ENCODE measurements around the gene TRAF3.
"Not testable (repeated sequence)": the region's sequence is repeated elsewhere in the genome, so short reads cannot be mapped to it uniquely, and the experiment has no call there.

TRAF3 gene

DNA sequence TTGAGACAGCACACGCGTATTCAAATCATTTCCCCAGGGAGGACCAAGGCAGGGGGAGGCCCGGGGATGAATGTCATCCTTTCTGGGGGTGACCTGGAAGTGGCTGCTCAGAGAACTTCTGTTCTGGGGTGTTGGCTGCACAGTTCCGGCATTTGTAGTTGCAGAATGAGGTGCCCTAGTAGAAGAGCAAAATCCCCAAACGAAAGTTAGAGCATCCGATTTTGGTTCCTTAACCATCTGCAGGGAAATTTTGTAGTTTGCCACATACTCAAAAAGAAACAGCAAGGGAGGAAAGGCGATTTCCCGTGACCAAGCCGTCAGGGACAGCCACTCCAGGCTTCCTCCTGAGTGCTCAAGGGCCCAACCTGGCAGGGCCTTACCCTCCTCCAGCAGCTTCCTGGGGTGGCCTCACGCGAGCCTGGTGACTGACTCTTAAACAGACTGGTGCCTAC, 13.0 kb upstream of the TRAF3 start:
- TF ChIP-seq, protein P1, sequence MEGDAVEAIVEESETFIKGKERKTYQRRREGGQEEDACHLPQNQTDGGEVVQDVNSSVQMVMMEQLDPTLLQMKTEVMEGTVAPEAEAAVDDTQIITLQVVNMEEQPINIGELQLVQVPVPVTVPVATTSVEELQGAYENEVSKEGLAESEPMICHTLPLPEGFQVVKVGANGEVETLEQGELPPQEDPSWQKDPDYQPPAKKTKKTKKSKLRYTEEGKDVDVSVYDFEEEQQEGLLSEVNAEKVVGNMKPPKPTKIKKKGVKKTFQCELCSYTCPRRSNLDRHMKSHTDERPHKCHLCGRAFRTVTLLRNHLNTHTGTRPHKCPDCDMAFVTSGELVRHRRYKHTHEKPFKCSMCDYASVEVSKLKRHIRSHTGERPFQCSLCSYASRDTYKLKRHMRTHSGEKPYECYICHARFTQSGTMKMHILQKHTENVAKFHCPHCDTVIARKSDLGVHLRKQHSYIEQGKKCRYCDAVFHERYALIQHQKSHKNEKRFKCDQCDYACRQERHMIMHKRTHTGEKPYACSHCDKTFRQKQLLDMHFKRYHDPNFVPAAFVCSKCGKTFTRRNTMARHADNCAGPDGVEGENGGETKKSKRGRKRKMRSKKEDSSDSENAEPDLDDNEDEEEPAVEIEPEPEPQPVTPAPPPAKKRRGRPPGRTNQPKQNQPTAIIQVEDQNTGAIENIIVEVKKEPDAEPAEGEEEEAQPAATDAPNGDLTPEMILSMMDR (IDR thresholded peaks at IDR 0.05; ENCODE audit: low read depth, low read length), result no peak
- no peak overlapping the region for H3K4me3 ChIP-seq (ENCODE audit: low read depth, low read length)

DNA sequence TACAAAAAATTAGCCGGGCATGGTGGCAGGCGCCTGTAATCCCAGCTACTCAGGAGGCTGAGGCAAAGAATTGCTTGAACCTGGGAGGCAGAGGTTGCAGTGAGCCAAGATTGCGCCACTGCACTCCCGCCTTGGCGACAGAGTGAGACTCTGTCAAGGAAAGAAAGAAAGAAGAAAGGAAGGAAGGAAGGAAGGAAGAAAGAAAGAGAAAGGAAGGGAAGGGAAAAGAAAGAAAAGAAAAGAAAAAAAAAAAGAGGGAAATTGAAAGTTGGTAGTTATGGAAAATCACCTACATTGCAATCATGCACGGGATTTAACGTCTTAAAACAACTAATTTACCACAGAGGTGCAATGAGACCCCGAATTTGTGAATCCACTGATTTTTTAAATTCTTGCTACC, 11.5 kb upstream of the TRAF3 start:
- not testable (repeated sequence) for H3K4me3 ChIP-seq (ENCODE audit: low read depth, low read length)

DNA sequence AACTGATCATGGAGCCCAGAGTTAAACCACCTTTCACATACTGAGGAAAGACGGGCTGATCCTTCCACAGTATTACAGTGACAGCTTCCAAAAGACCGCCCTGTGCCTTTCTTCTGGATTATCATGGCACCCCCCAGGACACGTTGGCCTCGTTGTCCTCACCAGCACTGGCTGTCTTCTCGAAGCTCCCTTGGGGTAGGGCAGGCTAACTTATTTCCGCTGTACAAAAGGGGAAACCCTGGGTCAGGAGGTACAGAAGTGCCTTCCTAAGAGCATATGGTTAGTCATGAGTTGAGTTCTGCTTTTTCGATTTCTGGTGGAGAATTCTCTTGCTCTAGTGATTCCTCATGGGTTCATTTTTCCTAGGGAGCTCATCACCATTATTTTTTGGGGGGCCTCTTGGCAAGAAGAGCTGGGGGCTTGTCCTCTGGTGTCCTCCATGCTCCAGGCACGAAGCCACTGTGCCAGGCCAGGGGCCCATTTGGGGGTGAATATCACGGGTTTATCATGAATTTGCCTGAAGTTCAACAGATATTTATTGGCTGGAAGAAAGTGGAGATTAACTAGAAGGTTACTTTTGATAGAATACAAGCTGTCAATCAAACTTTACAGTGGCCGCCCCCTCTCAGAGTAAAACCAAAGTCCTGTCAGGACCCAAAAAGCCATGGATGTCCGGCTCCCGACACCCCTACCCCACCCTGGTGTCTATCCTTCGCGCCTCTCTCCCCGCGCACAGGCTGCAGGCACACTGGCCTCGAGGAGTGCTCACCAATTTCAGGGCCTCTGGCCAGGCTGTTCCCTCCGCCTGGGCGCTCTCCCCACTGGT, 8.8 kb upstream of the TRAF3 start:
- TF ChIP-seq, protein P1 (IDR thresholded peaks at IDR 0.05; ENCODE audit: low read depth, low read length), result no peak
- H3K4me3 ChIP-seq (ENCODE audit: low read depth, low read length), result no peak overlapping the region

DNA sequence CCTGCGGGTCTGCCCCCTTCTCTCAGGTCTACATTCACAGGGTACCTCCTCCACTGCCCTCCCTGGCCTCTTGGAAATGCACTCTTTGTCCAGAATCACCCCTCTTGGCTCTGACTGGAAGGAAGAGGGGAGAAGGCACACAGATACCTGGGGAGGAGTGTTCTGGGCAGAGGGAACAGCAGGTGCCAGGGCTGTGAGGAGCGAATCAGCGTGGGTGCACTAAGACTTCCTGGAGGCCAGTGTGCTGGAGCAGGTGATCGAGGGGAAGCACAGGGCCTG, 8.3 kb upstream of the TRAF3 start:
- H3K4me3 ChIP-seq (ENCODE audit: low read depth, low read length), result no peak overlapping the region
- TF ChIP-seq, protein P1 (IDR thresholded peaks at IDR 0.05; ENCODE audit: low read depth, low read length), result no peak

DNA sequence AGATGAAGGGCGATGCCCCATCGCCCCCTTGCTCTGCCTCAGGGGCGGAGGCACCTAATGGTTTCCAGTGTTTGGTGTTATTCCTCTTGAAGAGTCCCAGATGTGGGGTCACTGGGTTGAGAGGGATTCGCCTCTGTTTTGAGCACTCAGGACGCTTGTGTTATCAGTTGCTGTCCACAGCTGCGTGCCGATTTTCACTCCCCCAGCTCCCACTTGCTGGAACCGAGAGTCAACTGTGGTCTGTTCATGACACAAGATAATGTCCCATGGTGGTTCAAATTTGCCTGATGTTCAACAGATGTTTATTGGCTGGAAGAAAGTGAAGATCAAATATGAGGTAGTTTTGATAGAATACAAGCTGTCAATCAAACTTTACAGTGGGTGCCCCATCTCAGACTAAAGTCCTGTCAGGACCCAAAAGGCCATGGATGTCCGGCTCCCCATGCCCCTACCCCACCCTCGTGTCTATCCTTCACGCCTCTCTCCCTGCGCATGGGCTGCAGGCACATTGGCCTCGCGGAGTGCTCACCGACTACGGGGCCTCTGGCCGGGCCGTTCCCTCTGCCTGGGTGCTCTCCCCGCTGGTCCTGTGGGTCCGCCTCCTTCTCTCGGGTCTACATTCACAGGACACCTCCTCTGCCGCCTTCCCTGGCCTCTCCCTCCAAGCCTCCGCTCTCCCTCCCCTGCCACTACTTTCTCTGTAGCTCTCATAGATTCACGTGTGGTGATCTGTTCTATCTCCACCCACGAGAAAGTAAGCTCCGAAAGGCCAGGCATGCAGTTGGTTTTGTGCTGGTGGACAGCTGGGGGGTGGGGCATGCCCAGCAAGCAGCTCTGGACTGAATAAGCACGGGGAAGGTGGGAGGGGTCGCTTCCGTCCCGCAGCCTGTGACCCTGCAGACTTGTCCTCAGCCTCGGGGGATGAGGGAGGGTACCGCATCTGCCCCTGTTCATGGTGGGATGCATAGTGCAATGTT, 6.8 kb upstream of the TRAF3 start:
- TF ChIP-seq, protein P1 (IDR thresholded peaks at IDR 0.05; ENCODE audit: low read depth, low read length), result no peak

DNA sequence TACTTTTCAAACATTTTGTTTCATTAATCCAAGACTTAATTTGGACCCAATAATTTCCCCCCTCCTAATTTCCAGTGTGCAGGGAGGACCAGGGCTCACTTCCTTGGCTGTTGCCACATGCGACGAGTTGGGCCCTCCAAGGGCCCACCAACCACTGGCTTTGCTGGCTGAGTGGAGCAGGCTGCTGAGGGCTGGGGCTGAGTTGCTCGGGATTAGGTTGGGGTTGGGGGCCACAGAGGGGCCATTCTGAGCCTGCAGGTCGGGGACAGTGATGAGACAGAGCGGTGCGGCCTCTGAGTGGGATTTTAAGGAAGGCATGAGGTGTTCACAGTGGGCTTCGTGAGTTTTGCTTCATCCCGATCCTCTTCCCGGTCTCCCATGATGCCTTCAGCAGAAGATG, 6.1 kb upstream of the TRAF3 start:
- H3K4me3 ChIP-seq (ENCODE audit: low read depth, low read length), result no peak overlapping the region
- TF ChIP-seq, protein P1 (IDR thresholded peaks at IDR 0.05; ENCODE audit: low read depth, low read length), result no peak

More for the DNA sequence above, 6.8 kb upstream of the TRAF3 start:
- H3K4me3 ChIP-seq (ENCODE audit: low read depth, low read length), result no peak overlapping the region

DNA sequence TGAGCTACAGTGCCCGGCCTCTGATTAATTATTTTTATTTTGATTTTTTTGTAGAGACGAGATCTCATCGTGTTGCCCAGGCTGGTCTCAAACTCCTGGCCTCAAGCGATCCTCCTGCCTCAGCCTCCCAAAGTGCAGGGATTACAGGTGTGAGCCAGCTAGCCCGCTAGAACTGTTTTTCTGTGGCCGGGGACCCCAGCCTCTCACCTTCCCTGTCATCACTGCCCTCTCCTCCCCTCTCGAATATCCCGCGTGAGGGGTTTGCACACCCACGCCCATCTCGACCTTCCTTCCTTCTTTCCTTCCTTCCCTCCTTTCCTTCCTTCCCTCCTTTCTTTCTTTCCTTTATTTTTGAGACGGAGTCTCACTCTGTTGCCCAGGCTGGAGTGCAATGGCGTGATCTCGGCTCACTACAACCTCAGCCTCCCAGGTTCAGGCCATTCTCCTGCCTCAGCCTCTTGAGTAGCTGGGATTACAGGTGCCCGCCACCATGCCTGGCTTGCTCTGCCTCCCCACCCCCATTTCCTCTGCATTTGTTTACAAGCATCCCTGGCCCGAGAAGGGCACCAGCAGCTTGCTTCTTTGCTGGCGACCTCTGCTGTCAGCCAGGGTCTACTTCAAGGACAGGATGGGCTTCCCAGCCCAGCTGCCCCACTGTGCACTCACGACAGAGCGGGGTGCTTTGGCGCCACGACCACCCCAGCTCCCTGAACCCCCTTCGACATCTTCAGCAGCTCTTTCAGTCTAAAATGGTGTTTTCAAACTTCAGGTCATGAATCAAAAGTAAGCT, 4.3 kb upstream of the TRAF3 start:
- no peak overlapping the region for H3K4me3 ChIP-seq (ENCODE audit: low read depth, low read length)
- TF ChIP-seq, protein P1 (IDR thresholded peaks at IDR 0.05; ENCODE audit: low read depth, low read length), result no peak

Data from WI38 (cell line).